ENCODE measurements around the gene KLRF1.

DNA sequence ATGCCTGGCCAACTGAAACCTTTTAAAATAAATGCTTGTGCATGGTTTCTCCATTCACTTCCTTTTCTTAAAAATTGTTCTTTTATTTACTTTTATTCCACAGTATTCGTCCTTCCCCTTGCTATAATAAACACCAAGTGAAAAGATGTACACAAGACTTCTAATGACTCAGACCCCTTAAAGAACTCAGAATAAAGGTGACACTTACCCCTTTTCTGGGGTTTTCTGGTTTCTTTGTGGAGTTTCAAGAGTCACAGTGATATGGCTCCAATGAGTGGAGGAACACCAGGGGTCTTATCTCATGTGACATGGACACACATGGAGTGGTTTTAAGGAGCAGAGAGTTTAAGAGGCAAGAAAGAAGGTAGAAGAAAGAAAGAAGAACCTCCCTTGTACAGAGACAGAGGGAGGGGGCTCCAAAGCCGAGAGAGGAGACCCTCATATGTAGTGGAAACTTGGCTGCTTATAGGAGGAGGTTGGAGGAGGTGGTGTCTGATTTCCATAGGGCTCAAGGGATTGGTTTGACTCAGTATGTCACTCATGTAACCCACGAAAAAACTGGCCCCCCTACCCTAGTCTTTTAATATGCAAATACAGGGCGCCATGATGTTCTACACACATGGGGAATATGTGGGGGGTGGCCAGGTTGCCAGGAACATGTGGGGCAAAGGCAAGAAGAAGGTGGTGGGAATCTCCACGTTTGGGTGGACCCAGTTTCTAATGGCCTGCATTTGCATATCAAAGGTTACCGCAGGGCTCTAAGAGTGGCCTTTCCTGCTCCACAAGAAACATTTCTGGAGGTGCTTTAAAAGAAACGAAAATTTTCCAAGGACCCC, 44.5 kb upstream of the KLRF1 start:
- TF ChIP-seq, protein P1, sequence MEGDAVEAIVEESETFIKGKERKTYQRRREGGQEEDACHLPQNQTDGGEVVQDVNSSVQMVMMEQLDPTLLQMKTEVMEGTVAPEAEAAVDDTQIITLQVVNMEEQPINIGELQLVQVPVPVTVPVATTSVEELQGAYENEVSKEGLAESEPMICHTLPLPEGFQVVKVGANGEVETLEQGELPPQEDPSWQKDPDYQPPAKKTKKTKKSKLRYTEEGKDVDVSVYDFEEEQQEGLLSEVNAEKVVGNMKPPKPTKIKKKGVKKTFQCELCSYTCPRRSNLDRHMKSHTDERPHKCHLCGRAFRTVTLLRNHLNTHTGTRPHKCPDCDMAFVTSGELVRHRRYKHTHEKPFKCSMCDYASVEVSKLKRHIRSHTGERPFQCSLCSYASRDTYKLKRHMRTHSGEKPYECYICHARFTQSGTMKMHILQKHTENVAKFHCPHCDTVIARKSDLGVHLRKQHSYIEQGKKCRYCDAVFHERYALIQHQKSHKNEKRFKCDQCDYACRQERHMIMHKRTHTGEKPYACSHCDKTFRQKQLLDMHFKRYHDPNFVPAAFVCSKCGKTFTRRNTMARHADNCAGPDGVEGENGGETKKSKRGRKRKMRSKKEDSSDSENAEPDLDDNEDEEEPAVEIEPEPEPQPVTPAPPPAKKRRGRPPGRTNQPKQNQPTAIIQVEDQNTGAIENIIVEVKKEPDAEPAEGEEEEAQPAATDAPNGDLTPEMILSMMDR (IDR thresholded peaks at IDR 0.05): no peak
- no peak for TF ChIP-seq EZH2 (IDR thresholded peaks at IDR 0.05; ENCODE audit: borderline replicate concordance, insufficient read depth, low read depth, low read length, poor library complexity, severe bottlenecking)

All from B cell (primary cell).